A673 (cell line): Measurements from ENCODE around the gene RNGTT.

ENCODE experiments used
- CTCF ChIP-seq: fragments of 300-800, 200-600 bp; sonication (generic); conservative IDR thresholded peaks from 2 replicates; pipeline ENCODE4 v1.5.1; 2017; ENCODE audit warnings: low read depth, mild to moderate bottlenecking, antibody characterized with exemption, low read length, moderate library complexity, mixed read lengths
- EZH2 ChIP-seq: fragments of 200-600 bp; sonication (generic); IDR thresholded peaks from 2 replicates; pipeline ENCODE4 v1.6.1; 2017; ENCODE audit warnings: borderline replicate concordance, low read depth, mild to moderate bottlenecking, mixed read lengths, antibody characterized with exemption, low read length; ENCODE audit not compliant: poor library complexity, severe bottlenecking

DNA sequence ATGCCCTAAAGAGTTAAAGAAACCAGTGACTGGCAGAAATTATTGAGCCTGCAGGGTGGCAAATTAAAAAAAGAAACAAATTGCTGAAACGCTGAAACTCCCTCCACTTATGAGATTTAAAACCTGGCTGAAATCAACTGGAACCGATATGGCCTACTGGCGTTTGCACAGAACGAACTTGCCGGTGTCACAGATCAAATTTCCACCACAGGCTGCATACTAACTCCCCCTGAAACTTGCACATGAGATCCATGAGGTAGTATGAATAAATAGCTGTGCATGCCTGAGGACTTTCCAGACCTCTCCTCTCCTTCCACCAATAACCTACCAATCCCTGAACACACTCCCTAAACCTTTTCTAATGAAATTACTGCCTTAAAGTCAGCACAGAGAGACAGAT is 150.4 kb downstream of the RNGTT start:
- TF ChIP-seq CTCF: no peak
- TF ChIP-seq EZH2: no peak
